Right renal pelvis (tissue), 4 donors: Measurements from ENCODE around the gene LRRD1. TPM values are rescaled to one million over a fixed set of nuclear protein-coding genes. Genes with fewer than 3 reads are reported as not detected.
"Not testable (repeated sequence)": the region's sequence is repeated elsewhere in the genome, so short reads cannot be mapped to it uniquely, and the experiment has no call there.

ENCODE experiments used
- DNase-seq, 4 donors: peaks; one replicate each; pipeline ENCODE4 v3.0.0-alpha.2; 2013; ENCODE audit warnings: low read depth in 4 of 4, low spot score in 3 of 4, missing footprints in 1 of 4
- polyA plus RNA-seq, 4 donors: library from polyadenylated mRNA; unstranded; fragments of 120-200 nt; gene quantifications; one replicate each; pipeline ENCODE4 v1.2.1, GENCODE V29; 2013; ENCODE audit not compliant: insufficient read length in 4 of 4

Gene LRRD1
- polyA plus RNA-seq, 4 donors: 0.17 to 0.60 (median 0.42) TPM

DNA sequence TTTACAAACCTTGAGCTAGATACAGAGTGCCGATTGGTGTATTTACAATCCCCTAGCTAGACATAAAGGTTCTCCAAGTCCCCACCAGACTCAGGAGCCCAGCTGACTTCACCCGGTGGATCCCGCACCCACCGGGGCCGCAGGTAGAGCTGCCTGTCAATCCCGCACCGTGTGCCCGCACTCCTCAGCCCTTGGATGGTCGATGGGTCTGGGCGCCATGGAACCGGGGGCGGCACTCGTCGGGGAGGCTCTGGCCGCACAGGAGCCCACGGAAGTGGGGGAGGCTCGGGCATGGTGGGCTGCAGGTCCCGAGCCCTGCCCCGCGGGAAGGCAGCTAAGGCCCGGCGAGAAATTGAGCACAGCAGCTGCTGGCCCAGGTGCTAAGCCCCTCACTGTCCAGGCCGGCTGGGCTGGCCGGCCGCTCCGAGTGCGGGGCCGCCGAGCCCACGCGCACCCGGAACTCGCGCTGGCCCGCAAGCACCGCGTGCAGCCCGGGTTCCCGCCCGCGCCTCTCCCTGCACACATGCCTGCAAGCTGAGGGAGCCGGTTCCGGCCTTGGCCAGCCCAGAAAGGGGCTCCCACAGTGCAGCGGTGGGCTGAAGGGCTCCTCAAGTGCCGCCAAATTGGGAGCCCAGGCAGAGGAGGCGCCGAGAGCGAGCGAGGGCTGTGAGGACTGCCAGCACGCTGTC, 35.6 kb downstream of the LRRD1 start:
- DNase-seq: not testable (repeated sequence)

DNA sequence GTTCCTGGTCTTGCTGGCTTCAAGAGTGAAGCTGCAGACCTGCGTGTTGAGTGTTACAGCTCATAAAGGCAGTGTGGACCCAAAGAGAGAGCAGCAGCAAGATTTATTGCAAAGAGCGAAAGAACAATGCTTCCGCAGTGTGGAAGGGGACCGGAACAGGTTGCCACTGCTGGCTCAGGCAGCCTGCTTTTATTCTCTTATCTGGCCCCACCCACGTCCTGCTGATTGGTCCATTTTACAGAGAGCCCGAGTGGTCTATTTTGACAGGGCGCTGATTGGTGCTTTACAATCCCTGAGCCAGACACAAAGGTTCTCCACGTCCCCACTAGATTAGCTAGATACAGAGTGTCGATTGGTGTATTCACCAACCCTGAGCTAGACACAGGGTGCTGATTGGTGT, 36.2 kb downstream of the LRRD1 start:
- DNase-seq: not testable (repeated sequence)

DNA sequence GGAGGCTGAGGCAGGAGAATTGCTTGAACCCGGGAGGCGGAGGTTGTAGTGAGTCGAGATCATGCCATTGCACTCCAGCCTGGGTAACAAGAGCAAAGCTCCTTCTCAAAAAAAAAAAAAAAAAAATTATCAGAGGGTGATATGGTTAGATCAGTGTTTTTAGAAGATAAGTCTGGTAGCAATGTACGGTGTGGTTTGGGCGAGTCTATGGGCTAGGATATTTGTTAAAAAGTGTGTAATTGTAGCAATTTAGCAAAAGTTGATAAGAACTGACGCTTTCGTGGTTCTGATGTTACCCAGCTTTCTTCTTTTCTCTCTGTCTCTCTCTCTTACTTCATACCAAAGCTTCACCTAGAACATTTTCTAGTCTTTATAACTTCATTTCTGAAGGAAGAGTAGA, 37.8 kb downstream of the LRRD1 start:
- no peak for DNase-seq

DNA sequence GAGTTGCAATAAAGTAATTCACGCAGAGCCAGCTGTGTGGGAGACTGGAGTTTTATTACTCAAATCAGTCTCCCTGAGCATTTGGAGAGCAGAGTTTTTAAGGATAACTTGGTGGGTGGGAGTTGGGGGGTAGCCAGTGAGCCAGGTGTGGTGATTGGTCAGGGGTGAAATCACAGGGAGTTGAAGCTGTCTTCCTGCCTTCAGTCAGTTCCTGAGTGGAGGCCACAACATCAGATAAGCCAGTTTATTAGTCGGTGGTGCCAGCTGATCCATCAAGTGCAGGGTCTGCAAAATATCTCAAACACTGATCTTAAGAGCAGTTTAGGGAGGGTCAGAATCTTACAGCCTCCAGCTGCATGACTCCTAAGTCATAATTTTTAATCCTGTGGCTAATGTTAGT, 41.4 kb downstream of the LRRD1 start:
- peak; percentile 37 to 66 (median 54) for DNase-seq

DNA sequence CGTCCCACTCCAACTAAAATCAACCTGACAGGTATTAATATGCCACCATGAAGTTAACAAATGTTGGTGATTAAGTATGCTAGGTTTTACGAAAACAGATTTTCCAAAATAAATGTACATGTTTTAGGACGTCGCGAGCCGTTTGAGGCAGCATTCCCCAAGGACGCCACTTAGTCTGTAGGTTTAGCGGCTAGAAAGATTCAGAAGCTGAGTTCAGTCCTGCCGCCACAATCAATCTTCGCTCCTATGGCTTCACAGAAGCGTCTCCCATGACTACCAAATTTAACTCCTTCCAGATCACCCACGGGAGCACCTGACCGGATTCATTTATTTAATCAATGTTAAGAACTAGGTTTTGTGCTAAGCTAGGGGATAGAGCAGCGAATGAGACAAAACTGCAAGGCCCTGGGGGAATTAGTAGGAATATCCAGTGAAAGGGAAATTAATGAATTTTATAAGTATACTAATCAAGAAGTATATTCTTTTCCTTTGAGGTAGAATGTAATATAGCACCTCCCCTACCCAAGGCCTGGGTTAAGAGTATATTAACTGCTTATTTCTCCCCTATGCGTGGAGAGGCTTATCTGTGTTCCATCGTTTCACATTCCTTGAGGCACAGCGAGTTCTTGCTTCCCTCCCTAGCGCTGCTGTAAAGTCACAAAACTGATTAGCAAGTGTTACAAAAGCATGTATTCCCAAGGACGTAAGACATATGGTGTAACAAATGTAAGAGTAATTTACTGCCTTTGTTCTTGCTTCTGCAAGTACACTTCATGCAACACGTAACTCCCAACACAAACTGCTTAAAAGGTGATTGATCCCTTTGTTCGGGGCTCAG, 43.7 kb downstream of the LRRD1 start:
- peak in 3 of 4 donors; percentile 30 to 38 (median 33) for DNase-seq

DNA sequence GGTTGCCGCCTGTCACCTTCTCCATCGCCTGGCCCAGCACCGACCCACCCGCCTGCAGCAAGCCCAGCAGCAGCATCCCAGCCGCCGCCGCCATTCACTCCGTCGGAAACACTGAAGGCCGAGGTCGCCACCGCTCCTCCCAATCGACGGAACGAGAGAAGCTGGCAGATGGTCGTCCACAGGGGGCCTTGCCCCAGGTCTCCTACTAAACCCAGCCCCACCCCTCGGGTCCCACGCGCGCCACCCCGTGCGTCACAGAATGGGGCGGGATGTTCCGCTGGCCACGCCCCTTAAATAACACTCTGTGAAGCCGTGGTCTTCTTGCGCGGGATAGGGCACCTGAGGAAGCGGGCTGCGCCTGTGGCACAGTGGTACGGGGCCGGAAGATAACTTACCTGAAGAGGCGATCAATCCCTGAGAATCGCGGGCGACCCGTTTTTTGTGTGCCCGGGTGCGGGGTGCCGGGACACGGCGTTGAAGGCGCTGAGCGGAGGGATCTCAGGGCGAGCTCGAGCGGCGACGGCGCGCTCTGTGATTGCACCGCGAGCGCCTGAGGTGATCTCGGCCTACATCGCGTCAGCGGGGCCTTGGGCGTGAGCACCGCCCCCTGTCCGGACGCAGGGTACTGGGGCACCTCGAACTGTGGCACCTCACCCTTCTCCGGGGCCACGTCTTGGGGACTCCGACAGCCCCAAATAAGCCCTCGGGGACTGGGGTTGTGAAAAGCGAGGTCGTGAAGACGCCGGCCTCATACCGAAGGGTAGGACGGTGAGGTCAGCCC, 44.5 kb downstream of the LRRD1 start, which contains the start of gene CYP51A1:
Gene CYP51A1, minus strand, starts transcription at position 207 of the 781 bp plus-strand sequence. Its CDS starts 113 bp downstream, at position 94.
- peak; percentile 90 to 98 (median 92) for DNase-seq

DNA sequence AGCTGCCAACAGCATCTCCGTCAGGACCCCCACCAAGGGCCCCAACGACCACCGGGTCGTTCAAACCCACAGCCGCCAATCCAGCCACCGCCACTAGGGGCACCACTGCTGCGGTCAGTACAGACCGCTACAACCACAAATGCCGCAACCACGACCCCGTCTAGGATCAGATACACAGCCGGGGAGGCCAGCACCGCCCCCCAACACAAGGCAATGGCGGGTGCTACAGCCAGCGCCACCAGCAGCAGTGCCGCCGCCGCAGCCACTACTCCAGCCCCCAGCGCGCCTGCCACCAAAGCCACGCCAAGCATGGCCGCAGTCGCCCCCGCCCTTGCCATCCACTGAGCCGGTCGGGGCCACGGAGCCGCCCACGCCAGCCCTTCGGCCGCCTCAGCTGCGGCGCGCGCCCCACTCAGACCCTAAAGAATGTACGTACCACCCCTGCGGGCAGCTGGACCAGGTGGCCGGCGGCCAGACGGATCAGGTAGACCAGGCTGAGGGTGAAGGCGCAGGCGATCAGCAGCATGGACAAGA, 45.1 kb downstream of the LRRD1 start:
- peak; percentile 56 to 70 (median 62) for DNase-seq

DNA sequence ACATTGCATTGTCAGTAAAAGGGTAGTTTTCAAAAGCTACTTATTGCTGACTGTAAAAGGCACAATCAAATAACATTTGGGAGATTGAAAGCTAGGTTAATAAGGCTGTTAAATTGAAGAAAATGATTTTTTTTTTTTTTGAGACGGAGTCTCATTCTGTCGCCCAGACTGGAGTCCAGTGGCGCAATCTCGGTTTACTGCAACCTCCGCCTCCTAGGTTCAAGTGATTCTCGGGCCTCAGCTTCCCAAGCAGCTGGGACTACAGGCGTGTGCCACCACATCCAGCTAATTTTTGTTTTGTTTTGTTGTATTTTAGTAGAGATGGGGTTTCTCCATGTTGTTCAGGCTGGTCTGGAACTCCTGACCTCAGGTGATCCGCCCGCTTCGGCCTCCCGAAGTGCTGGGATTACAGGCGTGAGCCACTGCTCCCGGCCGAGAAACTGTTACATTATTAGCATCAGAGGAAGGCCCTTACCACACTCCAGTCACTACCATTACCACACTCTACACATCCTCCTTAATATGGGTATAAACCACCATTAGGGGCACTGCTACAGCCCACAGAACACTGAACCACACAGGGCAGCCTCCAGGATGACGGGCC, 45.7 kb downstream of the LRRD1 start:
- DNase-seq: no peak

DNA sequence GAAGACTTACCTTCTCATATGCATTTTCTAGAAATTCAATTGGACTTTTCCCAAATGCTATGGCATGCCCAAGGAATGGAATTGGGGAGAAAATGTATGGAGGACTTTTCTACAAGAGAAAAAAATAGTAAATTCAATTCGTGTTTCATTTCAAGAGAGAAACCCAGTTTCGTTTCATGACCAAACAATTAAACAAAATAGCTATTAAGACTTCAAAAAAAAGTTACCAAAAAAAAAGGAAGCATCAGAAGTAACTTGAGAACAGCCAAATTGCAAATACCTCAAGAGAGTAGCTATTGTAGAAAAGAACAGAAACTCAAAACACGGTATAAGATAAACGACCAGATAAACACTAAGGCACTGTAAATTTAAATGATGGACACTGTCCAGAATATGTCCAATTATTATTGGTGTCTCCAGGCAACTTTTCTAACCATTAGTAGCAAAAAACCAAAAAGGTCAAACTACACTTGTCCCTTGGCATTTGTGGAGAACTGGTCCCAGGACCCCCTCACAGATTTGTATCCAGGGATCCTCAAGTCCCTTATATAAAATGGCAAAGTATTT, 47.1 kb downstream of the LRRD1 start:
- no peak for DNase-seq

DNA sequence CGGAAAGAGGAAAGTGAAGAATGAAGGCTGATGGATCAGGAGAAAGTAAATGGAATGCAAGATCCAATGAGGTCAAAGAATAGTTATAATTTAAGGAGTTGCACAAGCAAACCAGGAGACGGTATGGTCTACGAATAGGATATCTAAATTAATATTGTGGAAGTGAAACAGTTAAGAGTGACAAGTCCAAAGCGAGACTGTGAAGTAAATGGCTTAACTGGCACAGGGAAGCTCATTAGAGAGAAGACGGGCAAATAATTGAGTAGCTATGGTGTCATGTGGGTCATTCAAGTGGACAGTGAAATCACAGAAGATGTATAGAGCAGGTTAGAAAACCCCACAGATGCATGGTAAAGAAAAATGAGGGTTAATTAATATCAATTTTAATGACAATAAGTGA, 47.8 kb downstream of the LRRD1 start:
- no peak for DNase-seq

DNA sequence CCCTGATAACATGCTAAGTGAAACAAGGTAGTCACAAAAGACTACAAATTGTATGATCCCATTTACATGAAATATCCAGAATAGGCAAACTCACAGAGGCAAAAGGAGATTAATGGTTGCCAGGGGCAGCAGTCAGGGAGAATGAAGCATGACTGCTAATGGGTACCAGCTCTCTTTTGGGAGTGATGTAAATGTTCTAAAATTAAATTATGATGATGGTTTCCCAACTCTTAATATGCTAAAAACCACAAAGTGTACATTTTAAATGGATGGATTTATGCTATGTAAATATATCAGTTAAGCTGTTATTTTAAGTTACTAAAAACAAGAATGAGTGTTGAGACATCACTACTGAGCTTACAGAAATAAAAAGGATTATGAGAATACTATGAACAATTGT, 57.3 kb downstream of the LRRD1 start:
- no peak for DNase-seq

DNA sequence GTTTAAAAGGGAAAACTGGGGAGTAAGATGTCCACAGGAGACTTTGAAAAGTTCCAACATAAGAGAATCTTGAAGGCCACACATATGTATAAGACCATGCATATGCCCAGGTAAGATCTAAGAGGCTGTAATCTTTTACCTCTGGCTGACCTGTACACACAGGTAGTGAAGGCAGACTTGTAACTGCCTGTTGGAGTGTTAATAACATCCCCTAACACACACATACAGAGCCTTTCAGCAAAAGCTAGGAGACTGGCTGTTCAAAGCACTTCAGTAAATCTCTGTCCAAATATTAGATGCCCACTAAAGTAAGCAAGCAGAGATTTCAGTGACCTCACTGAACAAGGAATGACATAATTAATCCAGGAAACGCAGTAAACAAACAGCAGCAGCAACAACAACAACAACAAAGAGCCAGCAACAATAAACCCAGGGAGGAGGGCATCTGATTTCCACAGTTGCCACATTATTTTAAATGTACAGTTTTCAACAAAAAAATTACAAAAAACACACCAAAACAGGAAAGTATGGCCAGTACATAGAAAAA, 59.7 kb downstream of the LRRD1 start:
- DNase-seq: no peak

DNA sequence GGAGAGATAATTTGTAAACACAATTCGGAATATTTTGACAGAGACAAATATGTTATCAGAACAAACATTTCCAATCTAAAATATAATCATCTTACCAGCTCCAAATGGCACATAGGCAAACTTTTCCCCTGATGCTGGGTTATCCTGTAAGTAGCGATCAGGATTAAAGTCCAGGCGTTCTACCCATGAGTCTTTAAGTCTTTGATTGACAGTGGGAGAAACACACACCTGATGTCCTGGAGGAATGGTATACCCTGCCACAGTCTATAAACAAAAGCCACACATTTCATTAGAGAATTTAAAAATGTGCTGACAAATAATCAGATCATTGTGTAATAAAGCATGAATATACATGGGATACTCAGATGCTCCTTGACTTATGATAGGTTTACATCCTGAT, 62.0 kb downstream of the LRRD1 start:
- DNase-seq: no peak

DNA sequence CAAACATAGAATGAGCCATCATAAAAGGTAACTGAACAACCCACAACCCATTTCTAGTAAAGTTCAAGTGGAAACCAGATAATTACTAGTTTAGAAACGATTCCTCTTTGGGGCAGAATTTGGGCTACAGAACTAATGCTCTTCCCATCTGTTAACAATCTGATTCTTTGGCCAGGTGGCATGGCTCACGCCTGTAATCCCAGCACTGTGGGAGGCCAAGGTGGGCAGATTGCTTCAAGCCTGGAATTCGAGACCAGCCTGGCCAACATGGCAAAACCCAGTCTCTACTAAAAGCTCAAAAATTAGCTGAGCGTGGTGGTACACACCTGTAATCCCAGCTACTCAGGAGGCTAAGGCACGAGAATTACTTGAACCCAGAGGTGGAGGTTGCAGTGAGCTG, 63.1 kb downstream of the LRRD1 start:
- DNase-seq: no peak

DNA sequence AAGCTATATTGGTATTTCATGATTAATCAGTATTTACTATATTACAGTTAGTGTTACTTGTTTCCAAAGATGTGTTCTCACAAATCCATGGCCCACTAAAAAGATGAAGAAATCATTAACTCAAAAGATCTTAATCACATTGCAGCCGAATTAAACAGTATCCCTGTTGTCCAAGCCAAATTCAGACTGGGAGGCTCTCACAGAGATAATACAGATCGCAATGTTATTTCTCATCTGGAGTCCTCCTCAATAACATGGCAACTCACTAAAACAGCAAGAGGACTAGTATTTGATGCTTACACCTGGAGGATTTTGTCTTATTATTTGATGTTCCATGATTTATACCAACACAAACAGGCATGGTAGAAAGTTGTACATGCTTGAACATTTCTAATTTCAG, 68.1 kb downstream of the LRRD1 start:
- DNase-seq: no peak

DNA sequence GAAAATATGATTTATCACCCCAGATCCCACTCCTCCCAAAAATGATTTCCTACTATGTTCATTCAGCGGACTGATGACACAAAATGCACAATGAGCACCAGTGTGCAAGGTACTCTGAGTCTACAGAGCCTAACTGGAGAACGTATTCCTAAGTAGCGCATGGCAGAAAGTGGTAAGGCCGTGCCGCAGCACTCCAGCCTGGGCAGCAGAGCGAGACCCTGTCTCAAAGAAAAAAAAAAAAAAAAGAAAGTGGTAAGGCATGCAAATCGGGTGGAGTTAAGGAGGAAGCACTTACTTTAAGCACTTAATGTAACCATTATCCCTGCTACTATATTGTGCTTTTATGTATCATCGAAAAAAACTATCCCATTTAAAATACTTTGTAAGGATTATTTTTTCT, 70.1 kb downstream of the LRRD1 start:
- DNase-seq: no peak

DNA sequence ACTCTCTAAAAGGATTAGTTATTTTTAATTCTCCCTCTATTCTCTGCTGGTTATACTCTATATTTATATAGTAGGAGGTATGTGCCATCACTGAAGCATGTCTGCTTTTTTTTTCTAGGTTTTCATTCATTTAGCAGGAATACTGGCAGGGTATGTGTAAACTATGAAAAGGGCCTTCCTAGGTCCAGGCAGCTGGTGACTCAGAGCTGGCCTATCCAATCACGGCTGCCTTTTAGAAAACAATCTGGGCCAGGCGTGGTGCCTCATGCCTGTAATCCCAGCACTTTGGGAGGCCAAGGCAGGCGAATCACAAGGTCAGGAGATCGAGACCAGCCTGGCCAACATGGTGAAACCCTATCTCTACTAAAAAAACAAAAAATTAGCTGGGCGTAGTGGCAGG, 76.1 kb downstream of the LRRD1 start:
- not testable (repeated sequence) for DNase-seq

DNA sequence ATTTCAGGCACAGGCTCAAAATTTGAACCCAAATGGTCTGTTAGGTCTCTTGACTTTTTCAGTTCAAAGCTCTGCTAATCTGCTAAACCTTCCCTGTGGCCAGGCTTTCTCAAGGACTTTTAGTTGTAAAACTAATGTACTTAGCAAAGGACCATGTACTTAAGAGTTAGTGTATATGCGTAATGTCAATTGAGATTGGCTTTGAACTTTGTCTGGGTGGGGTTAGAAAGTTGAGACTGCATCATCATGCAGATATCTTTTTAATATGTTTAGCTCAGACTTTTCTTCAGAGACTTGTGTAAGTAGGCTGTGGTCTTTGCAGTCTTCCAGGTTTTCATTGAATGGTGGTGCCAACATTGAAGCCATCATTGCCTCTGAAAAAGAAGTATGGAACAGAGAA, 78.4 kb downstream of the LRRD1 start:
- DNase-seq: no peak

DNA sequence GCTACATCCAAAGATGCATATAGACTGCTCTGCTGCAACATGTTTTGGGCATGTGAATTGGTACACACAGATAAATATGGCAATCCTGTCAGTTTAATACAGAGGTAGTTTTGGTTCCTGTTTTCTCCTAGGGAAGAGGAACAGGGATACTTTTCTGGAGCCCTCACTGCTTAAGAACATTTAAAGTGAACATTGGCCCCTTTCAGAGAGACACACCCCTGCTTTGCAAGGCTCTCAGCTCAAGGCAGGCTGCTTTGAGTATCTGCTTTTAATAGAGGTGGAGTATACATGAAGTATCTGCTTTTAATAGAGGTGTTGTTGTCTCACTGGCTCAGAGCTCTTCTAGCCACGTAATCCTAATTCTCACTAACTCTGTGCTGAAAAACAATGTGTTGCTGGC, 83.6 kb downstream of the LRRD1 start:
- DNase-seq: no peak
